Activated naive CD8-positive, alpha-beta T cell treated with anti-CD3 and anti-CD28 coated beads, Interleukin-2, amount 50 U/mL, for 16 hours (primary cell): ENCODE data around the gene ODF2L.
"Not testable (repeated sequence)": the region's sequence is repeated elsewhere in the genome, so short reads cannot be mapped to it uniquely, and the experiment has no call there.

Experiments
- DNase-seq: peaks from one replicate; pipeline ENCODE4 v3.0.0-alpha.2; 2020; ENCODE audit warnings: low read depth, low spot score

Gene ODF2L

GRCh38 chr1:86387916-86388627 is 8.1 kb downstream of the ODF2L start:
- no peak for DNase-seq

GRCh38 chr1:86382878-86383277 is 13.2 kb downstream of the ODF2L start:
- DNase-seq, result no peak

- no peak for DNase-seq
Measured at GRCh38 chr1:86381223-86381622, 14.9 kb downstream of the ODF2L start.

- no peak for DNase-seq
Measured at GRCh38 chr1:86380257-86380861, 15.8 kb downstream of the ODF2L start.

- no peak for DNase-seq
Measured at GRCh38 chr1:86378813-86379212, 17.3 kb downstream of the ODF2L start.

GRCh38 chr1:86377341-86377740 is 18.8 kb downstream of the ODF2L start:
- DNase-seq, result no peak

GRCh38 chr1:86375688-86376087 is 20.4 kb downstream of the ODF2L start:
- no peak for DNase-seq

GRCh38 chr1:86370601-86371022 is 25.5 kb downstream of the ODF2L start:
- DNase-seq, result no peak

- no peak for DNase-seq
Measured at GRCh38 chr1:86365896-86366295, 30.2 kb downstream of the ODF2L start.

GRCh38 chr1:86362807-86363206 is 33.3 kb downstream of the ODF2L start:
- no peak for DNase-seq

- DNase-seq, result no peak
Measured at GRCh38 chr1:86357796-86358195, 38.3 kb downstream of the ODF2L start.

GRCh38 chr1:86356247-86356646 is 39.9 kb downstream of the ODF2L start:
- DNase-seq, result no peak

- DNase-seq, result no peak
Measured at GRCh38 chr1:86352086-86352485, 44.0 kb downstream of the ODF2L start.

GRCh38 chr1:86350230-86350629 is 45.9 kb downstream of the ODF2L start:
- not testable (repeated sequence) for DNase-seq

- DNase-seq, result no peak
Measured at GRCh38 chr1:86346388-86346787, 49.7 kb downstream of the ODF2L start.

- DNase-seq, result no peak
Measured at GRCh38 chr1:86345042-86345441, 51.1 kb downstream of the ODF2L start.

GRCh38 chr1:86339906-86340305 is 56.2 kb downstream of the ODF2L start:
- DNase-seq, result no peak

GRCh38 chr1:86339014-86339812 is 56.9 kb downstream of the ODF2L start:
- no peak for DNase-seq

GRCh38 chr1:86335916-86336315 is 60.2 kb downstream of the ODF2L start:
- no peak for DNase-seq

GRCh38 chr1:86325264-86325663 is 70.9 kb downstream of the ODF2L start:
- no peak for DNase-seq

- DNase-seq, result no peak
Measured at GRCh38 chr1:86324130-86324822, 71.8 kb downstream of the ODF2L start.

- no peak for DNase-seq
Measured at GRCh38 chr1:86322241-86322640, 73.9 kb downstream of the ODF2L start.
